ENCODE measurements around the gene LETMD1.
A peak's percentile ranks its signal among the peaks of the same experiment; 100 is the strongest.

The LETMD1 gene

DNA sequence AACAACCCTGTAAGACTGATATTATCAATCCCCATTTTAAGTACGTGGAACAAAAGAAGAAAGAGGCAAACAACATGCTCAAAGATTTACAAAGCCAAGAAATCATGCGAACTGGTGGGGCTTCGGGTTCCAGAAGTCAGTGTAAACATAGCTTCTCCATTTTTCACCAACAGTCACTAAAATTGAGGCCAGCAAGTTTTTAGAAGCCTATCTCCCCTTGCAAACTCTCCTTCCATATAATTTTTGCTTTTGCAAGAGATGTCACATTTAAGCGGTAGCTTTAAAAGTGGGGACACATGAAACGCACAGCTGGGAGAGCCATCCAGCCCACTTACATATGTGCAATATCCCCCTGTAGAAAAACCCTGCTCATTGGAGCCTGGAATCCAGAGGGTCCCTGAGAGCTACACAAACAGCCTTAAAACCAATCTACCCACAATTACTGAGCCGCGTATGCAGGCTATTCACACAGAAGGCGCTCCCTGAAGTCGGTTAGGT lies 22.7 kb upstream of the LETMD1 start:
- Histone ChIP-seq H3K79me2 (ENCODE audit: insufficient read depth, low read length) (peaks cover 35% of the 10 kb centered on the region), H3K9ac (ENCODE audit: low read length) (peak overlapping the region; percentile 67), H3K9me3 (ENCODE audit: insufficient read depth, low read length) (no peaks in the 10 kb centered on the region), H3K27ac (ENCODE audit: low read depth, low read length) (no peak overlapping the region), H3K9me2 (replicated peaks; ENCODE audit: insufficient read depth, low read length) (no peaks in the 10 kb centered on the region), H3K27me3 (ENCODE audit: low read length) (no peaks in the 10 kb centered on the region), H2AFZ (ENCODE audit: low read depth, low read length, severe bottlenecking) (peak overlapping the region; percentile 84), H4K20me1 (ENCODE audit: low read depth, low read length) (no peaks in the 10 kb centered on the region), H3F3A (ENCODE audit: insufficient read depth) (0 out of 2 replicates have a peak, but pooled peaks cover 12% of the 10 kb centered on the region), H3K4me3 (ENCODE audit: insufficient read depth, low read length, poor library complexity, severe bottlenecking) (peak overlapping the region; percentile 69), H3K4me2 (ENCODE audit: low read depth, low read length, poor library complexity, severe bottlenecking) (peak overlapping the region; percentile 69), H3K36me3 (ENCODE audit: low read length) (no peaks in the 10 kb centered on the region)
- TF ChIP-seq, protein P1, sequence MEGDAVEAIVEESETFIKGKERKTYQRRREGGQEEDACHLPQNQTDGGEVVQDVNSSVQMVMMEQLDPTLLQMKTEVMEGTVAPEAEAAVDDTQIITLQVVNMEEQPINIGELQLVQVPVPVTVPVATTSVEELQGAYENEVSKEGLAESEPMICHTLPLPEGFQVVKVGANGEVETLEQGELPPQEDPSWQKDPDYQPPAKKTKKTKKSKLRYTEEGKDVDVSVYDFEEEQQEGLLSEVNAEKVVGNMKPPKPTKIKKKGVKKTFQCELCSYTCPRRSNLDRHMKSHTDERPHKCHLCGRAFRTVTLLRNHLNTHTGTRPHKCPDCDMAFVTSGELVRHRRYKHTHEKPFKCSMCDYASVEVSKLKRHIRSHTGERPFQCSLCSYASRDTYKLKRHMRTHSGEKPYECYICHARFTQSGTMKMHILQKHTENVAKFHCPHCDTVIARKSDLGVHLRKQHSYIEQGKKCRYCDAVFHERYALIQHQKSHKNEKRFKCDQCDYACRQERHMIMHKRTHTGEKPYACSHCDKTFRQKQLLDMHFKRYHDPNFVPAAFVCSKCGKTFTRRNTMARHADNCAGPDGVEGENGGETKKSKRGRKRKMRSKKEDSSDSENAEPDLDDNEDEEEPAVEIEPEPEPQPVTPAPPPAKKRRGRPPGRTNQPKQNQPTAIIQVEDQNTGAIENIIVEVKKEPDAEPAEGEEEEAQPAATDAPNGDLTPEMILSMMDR (IDR thresholded peaks at IDR 0.05; ENCODE audit: insufficient read depth, low read length, poor library complexity, severe bottlenecking): no peak
- no peak for TF ChIP-seq EZH2phosphoT487 (conservative IDR thresholded peaks at IDR 0.05; ENCODE audit: low read length)

DNA sequence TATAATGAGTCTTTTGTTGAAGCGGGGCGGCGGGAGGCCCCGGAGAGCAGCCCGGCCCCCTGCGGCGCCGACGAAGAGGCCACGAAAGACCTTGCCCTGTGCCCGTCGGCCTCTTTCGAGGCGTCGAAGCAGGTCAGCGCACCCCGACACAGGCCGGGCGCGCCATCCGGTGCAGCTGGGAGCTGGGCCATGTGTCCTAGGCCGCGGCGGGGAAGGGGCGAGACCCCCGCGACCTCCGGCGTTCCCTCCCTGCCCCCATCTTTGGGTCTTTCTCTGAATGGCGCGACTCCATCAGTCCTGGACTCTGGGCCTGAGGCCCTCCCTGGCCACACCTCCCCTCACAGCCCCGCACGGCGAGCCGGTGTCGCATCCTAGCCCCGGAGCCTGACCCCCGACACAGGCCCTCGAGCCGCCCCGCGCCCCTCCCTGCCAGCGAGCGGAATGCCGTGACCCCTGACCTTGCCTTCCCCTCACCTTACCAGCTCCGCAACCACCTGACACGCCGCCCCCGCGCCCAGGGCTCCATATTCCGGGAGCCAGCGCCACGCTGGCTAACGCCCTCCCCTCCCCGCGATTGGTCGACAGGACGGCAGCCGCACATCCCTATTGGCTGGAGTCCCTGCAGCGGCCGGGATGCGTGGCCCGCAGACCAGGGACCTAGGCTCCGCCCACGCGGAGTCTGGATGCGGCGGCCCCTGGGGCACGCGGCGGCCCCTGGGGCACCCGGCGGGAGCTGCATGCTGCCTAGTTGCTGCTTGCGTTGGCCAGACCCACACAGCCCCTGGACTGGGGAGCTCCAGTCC lies 22.1 kb upstream of the LETMD1 start, which contains the start of gene SLC11A2:
Gene SLC11A2, minus strand, starts transcription at position 549 of the 803 bp plus-strand sequence. CDS start 15,656 bp downstream, outside the sequence.
- Histone ChIP-seq H3K27ac (ENCODE audit: low read depth, low read length) (no peak within 1 kb of the TSS), H3K4me2 (ENCODE audit: low read depth, low read length, poor library complexity, severe bottlenecking) (peak within 1 kb of the TSS; percentile 69), H2AFZ (ENCODE audit: low read depth, low read length, severe bottlenecking) (peak within 1 kb of the TSS; percentile 84), H3F3A (ENCODE audit: insufficient read depth) (0 out of 2 replicates have a peak, but pooled peaks cover 12% of the 10 kb centered on the region), H3K36me3 (ENCODE audit: low read length) (no peaks in the 10 kb centered on the region), H3K4me3 (ENCODE audit: insufficient read depth, low read length, poor library complexity, severe bottlenecking) (peak within 1 kb of the TSS; percentile 69), H3K9me3 (ENCODE audit: insufficient read depth, low read length) (no peaks in the 10 kb centered on the region), H4K20me1 (ENCODE audit: low read depth, low read length) (no peaks in the 10 kb centered on the region), H3K9me2 (replicated peaks; ENCODE audit: insufficient read depth, low read length) (no peaks in the 10 kb centered on the region), H3K27me3 (ENCODE audit: low read length) (no peaks in the 10 kb centered on the region), H3K9ac (ENCODE audit: low read length) (peak within 1 kb of the TSS; percentile 67), H3K79me2 (ENCODE audit: insufficient read depth, low read length) (peaks cover 35% of the 10 kb centered on the region)
- TF ChIP-seq, protein P1 (IDR thresholded peaks at IDR 0.05; ENCODE audit: insufficient read depth, low read length, poor library complexity, severe bottlenecking): no peak
- no peak for TF ChIP-seq EZH2phosphoT487 (conservative IDR thresholded peaks at IDR 0.05; ENCODE audit: low read length)

DNA sequence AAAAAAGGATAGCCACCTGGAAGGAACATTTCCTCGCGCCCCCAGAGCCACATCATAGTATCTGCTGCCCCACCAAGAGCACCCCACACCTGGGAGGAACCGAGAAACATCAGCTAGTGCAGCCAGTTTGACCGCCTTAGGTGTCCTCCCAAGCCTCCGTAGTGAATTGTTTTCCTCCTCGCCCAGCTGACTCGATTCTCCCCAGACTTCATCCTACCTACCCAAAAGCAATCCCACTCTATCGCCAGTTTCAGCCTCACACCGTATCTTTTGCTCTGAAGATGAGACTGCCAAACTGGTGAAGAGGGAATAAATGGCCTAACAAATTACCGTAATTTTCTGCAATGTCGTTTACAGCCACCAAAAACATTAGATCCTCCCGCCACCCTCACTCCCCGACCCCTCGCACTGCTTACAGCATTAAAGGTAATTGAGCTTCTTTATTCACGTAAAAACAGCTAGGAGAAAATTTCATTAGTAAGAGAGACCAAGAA lies 20.7 kb upstream of the LETMD1 start:
- Histone ChIP-seq H2AFZ (ENCODE audit: low read depth, low read length, severe bottlenecking) (no peak overlapping the region), H3K9me3 (ENCODE audit: insufficient read depth, low read length) (no peaks in the 10 kb centered on the region), H3K79me2 (ENCODE audit: insufficient read depth, low read length) (peaks cover 28% of the 10 kb centered on the region), H3K36me3 (ENCODE audit: low read length) (no peaks in the 10 kb centered on the region), H3K4me2 (ENCODE audit: low read depth, low read length, poor library complexity, severe bottlenecking) (no peak overlapping the region), H3K27me3 (ENCODE audit: low read length) (no peaks in the 10 kb centered on the region), H3F3A (ENCODE audit: insufficient read depth) (0 out of 2 replicates have a peak, but pooled peaks cover 9% of the 10 kb centered on the region), H3K9ac (ENCODE audit: low read length) (no peak overlapping the region), H3K27ac (ENCODE audit: low read depth, low read length) (no peak overlapping the region), H3K9me2 (replicated peaks; ENCODE audit: insufficient read depth, low read length) (no peaks in the 10 kb centered on the region), H4K20me1 (ENCODE audit: low read depth, low read length) (no peaks in the 10 kb centered on the region), H3K4me3 (ENCODE audit: insufficient read depth, low read length, poor library complexity, severe bottlenecking) (no peak overlapping the region)
- no peak for TF ChIP-seq EZH2phosphoT487 (conservative IDR thresholded peaks at IDR 0.05; ENCODE audit: low read length)
- TF ChIP-seq, protein P1 (IDR thresholded peaks at IDR 0.05; ENCODE audit: insufficient read depth, low read length, poor library complexity, severe bottlenecking): no peak
